Stimulated activated CD8-positive, alpha-beta memory T cell treated with anti-CD3 and anti-CD28 coated beads, Interleukin-4, amount 100 ng/mL, for 4 hours (primary cell): ENCODE data around the gene SMC2.

ENCODE experiments used
- DNase-seq, 2 donors: peaks; one replicate each; pipeline ENCODE4 v3.0.0-alpha.2; 2020; ENCODE audit warnings: low read depth in 2 of 2, low spot score in 1 of 2

SMC2 gene

GRCh38 chr9:104093647-104094533 is at the start of gene SMC2:
Gene SMC2 (plus strand): TSS chr9:104094309. CDS start chr9:104095385, 1,076 bp downstream.
- DNase-seq: peak; percentile 83 to 86

GRCh38 chr9:104068546-104068945 is 25.6 kb upstream of the SMC2 start:
- no peak for DNase-seq

GRCh38 chr9:104069288-104069687 is 24.8 kb upstream of the SMC2 start:
- DNase-seq: no peak

GRCh38 chr9:104071589-104071988 is 22.5 kb upstream of the SMC2 start:
- DNase-seq: no peak

- no peak for DNase-seq
Observed at GRCh38 chr9:104073098-104073769, 20.9 kb upstream of the SMC2 start.

- DNase-seq: no peak
Observed at GRCh38 chr9:104073770-104074133, 20.4 kb upstream of the SMC2 start.

- DNase-seq: no peak
Observed at GRCh38 chr9:104074876-104075275, 19.2 kb upstream of the SMC2 start.

- no peak for DNase-seq
Observed at GRCh38 chr9:104075801-104076753, 18.0 kb upstream of the SMC2 start.

- no peak for DNase-seq
Observed at GRCh38 chr9:104078596-104078995, 15.5 kb upstream of the SMC2 start.

- DNase-seq: no peak
Observed at GRCh38 chr9:104080983-104081382, 13.1 kb upstream of the SMC2 start.

- DNase-seq: no peak
Observed at GRCh38 chr9:104082168-104082567, 11.9 kb upstream of the SMC2 start.

GRCh38 chr9:104085525-104085924 is 8.6 kb upstream of the SMC2 start:
- no peak for DNase-seq

- no peak for DNase-seq
Observed at GRCh38 chr9:104087894-104088293, 6.2 kb upstream of the SMC2 start.

GRCh38 chr9:104088416-104088815 is 5.7 kb upstream of the SMC2 start:
- DNase-seq: no peak

- DNase-seq: no peak
Observed at GRCh38 chr9:104090578-104090977, 3.5 kb upstream of the SMC2 start.

- DNase-seq: no peak
Observed at GRCh38 chr9:104091116-104091515, 3.0 kb upstream of the SMC2 start.

GRCh38 chr9:104091708-104092107 is 2.4 kb upstream of the SMC2 start:
- no peak for DNase-seq

GRCh38 chr9:104092192-104092591 is 1.9 kb upstream of the SMC2 start:
- DNase-seq: no peak

GRCh38 chr9:104092875-104093600 is 1.1 kb upstream of the SMC2 start:
- no peak for DNase-seq

- no peak for DNase-seq
Observed at GRCh38 chr9:104094534-104095015, 466 bp downstream of the SMC2 start.

- DNase-seq: no peak
Observed at GRCh38 chr9:104099630-104100029, 5.5 kb downstream of the SMC2 start.
